GM21825 (cell line): ENCODE results near the gene RNF217.

ENCODE experiments used
- ATAC-seq: cut with Tn5 transposase; IDR thresholded peaks from one replicate; pipeline ENCODE4 v1.9.1; 2021; ENCODE audit warnings: mild to moderate bottlenecking, moderate library complexity; ENCODE audit not compliant: unreplicated experiment

Gene RNF217

DNA sequence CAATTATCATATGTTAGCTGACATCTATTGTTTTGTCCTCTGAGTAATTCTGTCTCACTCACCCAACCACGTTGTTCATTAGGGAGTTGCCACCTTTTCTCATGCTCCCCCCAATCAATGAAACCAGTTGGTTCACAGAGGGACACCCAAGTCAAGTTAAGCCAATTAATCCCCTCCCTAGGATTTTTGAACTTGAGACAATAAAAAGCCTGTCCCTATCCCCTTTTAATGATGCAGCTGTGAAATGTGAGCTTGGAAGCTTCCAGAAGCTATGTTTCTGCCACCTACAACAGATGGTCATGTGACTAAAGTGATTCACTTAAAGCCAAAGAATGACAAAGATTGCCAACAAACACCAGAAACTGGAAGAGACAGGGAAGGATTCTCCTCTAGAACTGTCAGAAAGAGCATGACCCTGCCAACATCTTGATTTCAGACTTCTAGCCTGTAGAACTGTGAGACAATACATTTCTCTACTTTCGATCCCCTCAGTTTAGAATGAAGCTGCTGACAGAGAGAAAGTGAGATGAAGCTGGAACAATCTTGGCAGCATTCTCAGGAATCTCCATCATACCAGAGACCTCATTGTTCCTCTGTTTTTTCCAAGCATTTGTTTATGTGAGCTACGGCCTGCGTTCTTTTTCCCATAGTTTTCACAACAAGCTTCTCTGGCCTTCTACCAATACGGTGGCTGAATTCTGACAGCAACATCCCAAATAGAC is 133.5 kb downstream of the RNF217 start:
- no peak for ATAC-seq

DNA sequence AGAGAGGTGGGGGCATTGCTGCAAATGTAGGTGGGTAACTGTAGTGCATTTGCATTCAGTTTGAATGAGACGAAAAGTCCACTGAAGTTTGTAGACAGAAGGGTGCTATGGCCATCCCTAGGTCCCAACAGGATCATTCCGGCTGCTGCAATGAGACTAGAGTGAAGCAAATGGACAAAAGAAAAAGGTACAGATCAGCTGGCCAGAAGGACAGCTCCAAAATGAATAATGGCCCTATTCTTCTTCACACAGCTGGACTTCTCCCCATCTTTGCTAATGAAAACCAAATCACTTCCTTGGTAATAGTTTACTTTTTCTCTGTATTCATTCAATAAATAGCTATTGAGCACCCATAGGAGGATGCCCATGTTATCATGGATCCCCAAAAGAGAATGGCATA is 134.9 kb downstream of the RNF217 start:
- no peak for ATAC-seq

DNA sequence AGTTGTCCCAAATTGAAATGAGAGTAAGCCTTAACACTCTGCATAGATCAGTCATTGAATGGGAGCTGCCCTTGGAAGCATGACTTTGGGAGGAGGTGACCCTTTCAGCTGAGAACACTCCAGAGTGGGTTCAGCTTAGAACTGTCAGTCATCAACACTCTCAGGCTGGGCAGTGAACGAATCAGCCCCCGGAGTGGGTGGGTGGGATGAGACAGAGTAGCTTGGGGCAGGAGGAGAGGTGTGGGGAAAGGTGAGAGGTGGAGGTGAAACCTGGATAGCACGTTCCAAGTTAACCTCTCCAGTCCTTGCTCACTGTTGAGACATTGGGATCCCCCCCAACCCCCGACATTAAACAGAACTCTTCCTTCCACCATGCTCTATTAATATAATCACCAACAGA is 136.0 kb downstream of the RNF217 start:
- no peak for ATAC-seq

DNA sequence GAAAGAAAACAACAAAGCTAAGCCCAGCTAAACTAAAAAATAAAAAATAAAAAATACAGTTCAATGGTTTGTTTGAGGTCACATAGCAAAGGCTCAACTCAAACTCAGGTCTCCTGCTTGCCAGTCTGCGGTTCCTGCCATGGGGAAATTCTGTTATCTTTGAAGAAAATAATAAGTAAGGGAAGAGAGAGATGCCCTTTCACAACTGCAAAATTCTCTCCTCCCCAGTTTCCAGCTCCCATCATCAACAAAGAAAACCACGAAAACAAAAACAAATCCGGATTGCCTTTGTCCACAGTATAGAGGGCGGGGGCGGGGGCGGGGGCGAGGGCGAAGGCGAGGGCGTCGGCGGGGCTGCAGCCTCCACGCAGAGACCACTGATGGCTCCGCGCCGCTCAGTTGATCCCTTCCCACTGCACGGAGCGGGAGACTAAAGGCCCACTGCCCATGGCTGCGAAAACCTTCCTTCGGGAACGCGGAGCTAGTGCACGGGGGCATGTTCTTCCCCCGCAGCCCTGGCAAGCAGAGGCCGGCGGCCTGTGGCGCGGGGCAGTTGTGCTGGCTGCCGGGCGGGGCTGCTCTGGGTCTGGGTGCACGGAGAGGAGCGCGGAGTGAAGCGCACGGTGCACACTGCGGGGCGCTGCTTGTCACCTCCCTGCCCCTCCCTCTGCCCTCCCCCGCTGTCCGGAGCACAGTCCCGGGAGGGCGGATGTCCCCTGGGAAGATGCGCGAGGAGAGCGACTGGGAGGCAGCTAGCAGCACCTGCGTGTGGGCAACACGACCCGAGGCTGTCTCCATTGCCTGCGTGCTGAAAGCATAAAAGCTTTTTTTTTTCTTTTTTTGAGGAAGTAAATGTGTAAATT is 137.2 kb downstream of the RNF217 start:
- ATAC-seq, result peak; percentile 73

DNA sequence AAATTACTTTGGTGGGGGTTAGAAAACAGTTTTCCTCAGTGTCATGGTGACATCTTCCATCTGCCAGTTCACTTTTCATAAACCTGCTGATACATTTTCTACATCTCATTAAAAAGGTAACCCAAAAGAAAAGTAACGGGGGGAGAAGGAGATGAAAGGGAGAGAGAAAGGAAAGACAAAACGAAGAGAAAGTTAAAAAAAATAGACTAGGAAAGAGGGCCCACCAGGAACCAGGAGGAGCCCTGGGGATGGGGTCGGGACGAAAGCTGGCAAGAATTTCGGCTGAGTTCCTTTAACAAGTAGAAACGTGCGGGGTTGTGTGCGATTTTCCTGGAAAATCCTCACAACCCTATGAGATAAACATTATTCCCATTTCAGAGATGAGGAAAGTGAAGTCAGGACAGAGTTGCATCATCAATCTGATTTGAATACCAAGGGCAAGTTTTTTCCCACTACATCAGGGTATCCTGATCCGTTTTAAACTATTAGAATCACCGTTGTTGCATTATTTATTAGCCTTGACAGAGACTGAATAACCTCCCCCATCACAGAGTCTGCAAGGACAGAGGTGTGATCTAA is 137.9 kb downstream of the RNF217 start:
- ATAC-seq, result no peak

DNA sequence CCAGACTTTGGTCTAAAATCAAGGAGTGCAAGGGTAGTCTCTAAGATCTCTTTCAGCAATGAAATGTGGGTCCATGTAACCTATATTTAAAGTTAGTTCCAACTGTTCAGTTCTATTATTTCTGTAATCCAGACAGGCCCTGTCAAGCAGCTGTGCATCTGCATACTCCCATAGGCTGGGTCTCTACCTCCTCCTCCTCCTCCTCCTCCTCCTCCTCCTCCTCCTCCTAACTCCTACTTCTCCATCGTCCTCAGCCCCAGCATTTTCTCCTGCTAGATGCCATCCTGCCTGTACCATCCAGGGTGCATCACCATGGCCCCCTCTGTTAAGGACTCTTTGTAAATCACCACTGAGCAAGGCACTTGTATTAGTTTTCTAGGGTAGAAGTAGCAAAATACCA is 138.9 kb downstream of the RNF217 start:
- ATAC-seq, result no peak

DNA sequence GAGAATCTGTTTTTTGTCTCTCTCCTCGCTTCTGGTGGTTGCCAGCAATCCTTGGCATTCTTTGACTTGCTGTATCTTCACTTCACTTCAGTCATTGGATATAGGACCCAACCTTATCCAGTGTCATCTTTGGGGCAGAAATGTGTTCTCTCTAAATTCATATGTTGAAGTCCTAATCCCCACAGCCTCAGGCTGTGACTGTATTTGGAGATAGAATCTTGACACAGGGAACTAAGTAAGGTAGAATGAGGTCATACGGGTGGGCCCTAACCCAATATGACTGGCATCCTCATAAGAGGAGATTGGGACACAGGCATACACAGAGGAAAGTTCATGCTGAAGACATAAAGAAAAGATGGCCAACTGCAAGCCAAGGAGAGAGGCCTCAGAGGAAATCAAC is 139.4 kb downstream of the RNF217 start:
- no peak for ATAC-seq

DNA sequence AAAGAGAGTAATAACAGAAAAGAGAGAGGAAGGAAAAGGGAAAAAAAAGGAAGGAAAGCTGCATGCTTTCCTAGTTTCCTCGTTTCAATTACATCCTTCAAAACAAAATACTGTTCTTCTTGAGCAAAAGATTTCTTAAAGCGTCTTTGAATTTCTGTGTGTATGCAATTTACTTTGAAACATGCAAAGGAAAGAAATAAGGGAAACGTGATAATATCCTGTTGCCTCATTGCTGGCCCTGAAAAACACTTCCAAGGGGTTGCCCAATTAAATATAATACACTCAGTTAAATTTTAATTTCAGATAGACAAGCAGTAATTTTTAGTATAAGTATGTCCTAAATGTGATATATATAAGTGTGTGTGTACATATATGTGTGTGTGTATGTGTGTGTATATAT is 140.2 kb downstream of the RNF217 start:
- no peak for ATAC-seq

DNA sequence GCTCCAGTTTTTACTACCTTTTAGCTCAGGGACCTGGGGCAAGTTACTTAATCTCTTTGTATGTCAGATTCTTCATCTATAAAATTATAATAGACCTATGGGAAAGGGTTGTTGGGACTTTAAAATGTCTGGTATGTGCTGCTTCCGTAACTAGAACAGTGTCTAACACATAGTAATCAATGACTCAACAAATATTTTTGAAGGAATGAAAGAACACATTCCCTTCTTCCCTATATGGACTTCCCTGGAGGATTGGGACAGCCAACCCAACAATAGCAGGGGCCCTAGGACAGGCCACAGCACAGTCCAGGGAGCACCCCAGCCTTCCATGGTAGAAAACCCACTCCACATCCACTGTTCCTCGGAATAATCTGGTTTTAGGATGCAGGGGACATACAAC is 140.7 kb downstream of the RNF217 start:
- no peak for ATAC-seq

DNA sequence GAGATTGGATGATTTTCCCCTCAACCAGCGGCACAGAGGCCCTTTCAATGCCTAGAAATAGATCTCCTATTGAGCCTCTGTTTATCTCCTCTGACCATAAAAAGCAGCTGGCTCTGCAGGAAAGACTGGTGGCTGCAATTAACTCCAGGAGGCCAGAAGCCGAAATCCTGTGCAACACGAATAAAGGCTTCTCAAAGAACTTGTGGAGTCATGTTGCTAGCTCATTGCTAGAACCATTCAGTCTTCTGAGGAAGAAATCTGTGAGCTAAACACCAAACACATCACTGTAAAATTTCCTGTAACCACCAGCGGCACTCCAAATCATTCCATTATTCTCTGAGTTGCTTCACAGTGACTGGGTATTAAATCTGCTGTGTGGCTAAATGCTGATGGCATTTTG is 142.2 kb downstream of the RNF217 start:
- ATAC-seq, result no peak

DNA sequence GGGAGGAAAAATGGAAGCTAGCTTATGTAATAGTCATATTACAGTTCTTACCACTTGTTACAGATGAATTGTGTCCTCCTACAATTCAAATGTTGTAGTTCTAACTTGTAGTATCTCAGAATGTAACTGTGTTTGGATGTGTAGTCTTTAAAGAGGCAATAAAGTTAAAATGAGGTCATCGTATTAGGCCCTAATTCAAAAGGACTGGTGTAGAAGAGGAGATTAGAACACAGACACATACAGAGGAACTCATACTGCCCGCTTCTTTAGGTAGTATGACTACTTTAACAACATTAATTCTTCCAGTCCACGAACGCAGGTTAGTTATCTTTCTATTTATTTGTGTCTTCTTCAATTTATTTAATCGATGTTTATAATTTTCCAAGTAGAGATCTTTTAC is 144.8 kb downstream of the RNF217 start:
- no peak for ATAC-seq

DNA sequence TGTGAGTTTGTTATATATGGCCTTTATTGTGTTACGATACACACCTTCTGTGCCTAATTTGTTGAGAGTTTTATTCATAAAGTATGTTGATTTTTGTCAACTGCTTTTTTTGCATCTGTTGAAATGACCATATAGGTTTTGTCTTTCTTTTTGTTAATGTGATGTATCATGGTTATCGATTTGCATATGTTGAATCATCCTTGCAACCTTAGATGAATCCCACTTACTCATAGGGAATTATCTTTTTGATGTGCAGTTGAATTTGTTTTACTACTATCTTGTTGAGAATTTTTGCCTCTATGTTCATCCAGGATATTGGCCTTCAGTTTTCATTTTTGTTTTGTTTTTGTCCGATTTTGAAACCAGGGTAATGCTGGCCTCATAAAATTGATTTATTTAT is 145.7 kb downstream of the RNF217 start:
- no peak for ATAC-seq

DNA sequence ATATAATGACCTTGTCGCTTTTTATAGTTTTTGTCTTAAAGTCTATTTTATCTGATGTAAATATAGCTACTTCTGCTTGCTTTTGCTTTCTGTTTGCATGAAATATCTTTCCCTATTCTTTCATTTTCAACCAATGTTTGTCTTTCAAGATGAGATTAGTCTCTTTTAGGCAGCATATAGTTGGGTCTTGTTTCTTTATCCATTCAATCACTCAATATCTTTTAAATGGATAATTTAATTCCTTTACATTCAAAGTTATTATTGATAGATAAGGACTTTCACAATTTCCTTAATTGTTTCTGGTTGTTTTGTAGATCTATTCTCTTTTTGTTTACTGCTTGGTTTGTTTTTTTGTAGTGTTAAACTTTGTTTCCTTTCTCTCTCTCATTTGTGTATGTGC is 147.8 kb downstream of the RNF217 start:
- ATAC-seq, result no peak

DNA sequence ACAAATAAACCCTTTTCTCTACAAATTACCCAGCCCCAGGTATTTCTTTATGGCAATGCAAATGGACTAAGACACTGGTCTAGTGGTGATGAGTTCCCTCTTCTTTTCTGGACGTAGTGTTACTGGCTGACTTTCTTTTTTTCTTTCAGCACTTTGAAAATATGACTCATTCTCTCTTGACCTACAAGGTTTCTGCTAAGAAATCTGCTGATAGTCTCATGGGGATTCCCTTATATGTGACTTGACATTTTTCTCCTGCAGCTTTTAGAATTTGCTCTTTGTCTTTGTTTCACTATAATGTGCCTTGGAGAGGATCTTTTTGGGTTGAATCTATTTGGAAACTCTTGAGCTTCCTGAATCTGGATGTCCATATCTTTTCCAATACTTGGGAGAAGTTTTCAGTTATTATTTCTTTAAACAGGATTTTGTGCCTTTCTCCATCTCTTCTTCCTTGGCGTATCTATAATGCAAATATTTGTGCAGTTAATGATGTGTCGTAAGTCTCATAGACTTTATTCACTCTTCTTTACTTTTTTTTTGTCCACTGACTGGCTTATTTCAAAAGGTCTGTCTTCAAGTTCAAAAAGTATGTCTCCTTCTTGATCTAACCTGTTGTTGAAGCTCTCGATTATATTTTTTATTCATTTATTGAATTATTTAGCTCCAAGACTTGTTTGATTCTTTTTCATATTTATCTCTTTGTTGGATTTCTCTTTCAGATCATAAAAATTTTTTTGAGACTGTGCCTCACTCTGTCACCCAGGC is 149.2 kb downstream of the RNF217 start:
- ATAC-seq, result no peak

DNA sequence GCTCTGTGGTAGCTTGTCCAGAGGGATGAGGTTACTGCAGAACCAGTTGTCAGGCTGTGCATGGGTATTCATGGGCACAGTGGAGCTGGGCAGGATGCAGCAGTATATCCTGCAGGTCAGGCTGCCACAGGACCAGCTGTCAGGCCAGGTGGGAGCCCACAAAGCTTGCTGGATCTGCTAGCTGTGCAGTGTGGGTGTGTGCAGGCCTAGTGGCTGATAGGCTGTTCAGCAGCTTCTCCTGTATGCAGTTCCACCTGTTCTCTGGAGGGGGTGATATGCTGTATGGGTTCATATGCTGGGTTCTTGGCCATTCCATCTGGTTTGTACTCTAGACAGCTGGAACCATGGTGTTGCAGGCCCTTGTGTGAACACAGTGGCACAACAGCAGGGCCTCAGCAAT is 150.7 kb downstream of the RNF217 start:
- ATAC-seq, result no peak

DNA sequence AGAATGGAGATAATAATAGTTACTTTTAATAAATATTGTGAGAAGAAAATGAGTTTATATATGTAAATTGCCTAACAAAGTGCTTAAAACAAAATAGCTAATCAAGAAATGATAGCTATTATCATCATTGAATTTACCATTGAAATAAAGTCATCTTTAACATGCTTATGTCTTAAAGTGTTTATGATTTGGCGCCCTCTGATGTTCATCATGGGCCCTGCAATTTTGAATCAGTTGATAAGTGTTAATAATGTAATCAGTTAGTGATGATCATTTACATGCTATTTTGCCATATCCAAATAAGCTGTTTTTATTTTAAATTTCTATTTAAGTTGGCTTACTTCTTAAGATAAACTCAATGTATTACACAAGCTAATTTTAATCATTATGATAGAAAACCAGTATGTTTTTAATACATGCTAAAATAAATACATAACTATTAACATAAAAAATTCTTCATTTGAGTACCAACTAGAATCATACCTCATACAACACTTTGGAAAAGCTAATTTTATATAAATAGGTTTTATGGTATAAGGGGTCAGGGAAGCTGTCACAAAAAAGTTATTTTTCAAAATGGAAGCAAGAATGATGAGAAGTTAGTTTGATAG is 152.1 kb downstream of the RNF217 start:
- ATAC-seq, result peak; percentile 60

DNA sequence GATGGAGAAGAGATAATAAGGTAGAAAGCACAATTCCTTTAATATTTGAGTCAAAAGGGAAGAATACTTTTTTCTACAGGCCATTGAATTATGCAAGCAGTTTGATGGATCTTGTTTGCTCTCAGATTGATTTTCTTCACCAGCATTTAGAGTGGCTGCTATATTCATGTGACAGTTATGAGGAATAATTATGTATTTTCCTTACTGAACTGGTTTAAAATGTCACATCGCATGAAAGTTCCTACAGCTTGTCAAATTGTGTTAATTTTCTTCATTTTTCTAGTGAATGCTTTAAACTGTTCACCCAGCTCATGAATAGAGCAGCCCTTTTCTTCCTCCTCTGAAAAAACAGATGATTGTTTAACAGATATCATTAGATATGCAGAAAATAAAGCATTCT is 153.9 kb downstream of the RNF217 start:
- ATAC-seq, result no peak

DNA sequence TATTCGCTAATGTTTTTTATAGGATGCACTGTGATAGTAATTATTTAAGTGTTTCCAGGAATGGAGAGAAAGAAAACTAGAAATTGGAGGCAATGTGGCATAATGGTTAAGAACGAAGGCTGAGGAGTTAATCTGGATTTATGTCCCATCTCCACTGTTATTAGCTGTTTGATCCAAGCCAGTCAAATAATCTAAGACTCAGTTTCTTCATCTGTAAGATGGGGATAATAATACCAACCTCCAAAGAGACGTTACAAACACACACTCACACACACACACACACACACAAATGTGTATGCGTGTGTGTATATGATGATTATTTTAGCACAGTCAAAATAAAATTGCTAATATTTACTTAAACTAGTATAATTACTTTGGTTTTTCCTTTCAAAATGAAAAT is 154.5 kb downstream of the RNF217 start:
- no peak for ATAC-seq

DNA sequence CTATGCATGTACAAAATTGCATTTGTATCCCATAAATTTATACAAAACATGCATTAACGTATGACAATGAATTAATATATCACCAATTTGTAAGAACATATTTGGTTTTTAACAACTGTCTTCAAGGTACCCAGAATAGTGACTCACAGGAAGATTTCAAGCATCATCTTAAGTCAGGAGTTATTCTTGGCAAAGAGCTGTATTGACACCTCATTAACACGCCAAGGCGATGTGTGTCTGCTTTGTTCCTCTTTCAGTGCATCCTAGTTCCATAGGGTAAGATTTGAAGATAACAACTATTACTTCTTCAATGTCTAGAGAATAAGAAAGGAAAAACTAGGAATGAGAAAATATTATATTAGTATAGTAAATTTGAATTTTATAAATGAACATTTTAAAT is 155.6 kb downstream of the RNF217 start:
- ATAC-seq, result no peak

DNA sequence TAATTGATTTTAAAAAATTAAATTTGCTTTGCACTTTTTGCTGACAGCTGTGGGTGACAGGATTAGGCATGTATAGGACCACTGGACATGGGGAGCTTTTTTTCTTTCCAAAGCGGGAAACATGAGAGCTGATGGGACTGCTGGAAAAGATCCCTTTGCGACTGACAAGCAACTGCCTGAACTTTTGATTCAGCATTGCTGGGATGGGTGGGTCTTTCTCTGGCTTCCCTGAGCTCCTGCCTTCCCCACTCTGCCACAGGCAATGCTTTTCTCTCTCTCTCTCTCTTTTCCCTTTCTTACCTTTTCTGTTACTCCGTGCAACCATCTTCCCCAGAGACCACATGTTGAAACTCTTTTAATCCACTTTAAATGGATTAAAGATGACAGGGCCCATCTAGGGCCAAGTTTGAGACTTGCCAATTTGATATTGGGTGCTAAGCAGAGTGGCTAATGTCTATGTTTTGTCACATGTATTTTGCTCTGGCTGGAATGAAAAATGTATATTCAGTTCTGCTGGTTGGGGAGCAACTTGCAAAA is 157.9 kb downstream of the RNF217 start:
- ATAC-seq, result no peak

DNA sequence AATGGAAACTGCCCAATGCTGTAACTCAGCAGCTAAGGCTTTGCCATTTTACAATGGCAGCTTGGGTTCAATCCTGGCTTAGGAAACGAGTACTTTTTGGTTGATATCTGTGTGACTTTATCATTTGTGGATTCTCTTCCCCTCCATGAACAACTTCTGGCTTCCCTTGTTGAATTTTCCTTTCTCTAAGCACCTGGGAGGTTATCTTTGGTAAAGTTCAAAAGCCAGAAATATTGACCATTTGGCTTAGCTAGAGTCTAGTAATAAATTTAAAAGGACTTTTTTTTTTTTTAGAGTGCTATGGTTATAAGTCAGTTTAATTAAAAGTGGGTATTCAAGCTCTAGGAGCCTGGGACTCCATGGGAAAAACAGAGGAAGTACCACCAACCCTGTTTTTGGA is 159.7 kb downstream of the RNF217 start:
- ATAC-seq, result no peak
